AG09319 (cell line): ENCODE measurements around the gene ERCC8.

ENCODE experiments used
- DNase-seq: peaks from one replicate; pipeline ENCODE4 v3.0.0-alpha.2; 2010; ENCODE audit warnings: low read depth; ENCODE audit errors: extremely low read depth
- TF ChIP-seq, protein P1 (sequence below): IDR thresholded peaks from 2 replicates; pipeline ENCODE4 v1.5.1; 2011; ENCODE audit warnings: low read depth, mild to moderate bottlenecking, inconsistent platforms, low read length, moderate library complexity

Gene ERCC8

DNA sequence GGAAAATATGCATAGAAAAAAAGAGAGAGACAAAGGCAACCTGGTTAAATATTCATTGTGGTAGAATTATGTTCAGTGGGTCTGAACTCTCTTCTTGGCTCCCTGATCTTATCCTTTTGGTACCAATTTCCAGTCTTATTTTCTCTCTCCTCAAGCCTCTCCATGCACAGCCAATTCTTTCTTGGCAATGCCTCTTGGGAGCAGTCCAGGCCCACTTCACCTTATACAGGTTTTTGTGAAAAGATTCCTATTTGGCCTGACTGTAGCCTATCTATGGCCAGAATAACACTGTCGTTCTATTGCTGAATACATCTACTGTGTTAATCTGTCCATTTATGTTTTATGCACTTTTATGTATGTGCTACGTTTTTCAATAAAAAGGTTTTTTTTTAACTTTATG, 103.5 kb downstream of the ERCC8 start:
- TF ChIP-seq, protein P1, sequence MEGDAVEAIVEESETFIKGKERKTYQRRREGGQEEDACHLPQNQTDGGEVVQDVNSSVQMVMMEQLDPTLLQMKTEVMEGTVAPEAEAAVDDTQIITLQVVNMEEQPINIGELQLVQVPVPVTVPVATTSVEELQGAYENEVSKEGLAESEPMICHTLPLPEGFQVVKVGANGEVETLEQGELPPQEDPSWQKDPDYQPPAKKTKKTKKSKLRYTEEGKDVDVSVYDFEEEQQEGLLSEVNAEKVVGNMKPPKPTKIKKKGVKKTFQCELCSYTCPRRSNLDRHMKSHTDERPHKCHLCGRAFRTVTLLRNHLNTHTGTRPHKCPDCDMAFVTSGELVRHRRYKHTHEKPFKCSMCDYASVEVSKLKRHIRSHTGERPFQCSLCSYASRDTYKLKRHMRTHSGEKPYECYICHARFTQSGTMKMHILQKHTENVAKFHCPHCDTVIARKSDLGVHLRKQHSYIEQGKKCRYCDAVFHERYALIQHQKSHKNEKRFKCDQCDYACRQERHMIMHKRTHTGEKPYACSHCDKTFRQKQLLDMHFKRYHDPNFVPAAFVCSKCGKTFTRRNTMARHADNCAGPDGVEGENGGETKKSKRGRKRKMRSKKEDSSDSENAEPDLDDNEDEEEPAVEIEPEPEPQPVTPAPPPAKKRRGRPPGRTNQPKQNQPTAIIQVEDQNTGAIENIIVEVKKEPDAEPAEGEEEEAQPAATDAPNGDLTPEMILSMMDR = no peak
- no peak for DNase-seq

DNA sequence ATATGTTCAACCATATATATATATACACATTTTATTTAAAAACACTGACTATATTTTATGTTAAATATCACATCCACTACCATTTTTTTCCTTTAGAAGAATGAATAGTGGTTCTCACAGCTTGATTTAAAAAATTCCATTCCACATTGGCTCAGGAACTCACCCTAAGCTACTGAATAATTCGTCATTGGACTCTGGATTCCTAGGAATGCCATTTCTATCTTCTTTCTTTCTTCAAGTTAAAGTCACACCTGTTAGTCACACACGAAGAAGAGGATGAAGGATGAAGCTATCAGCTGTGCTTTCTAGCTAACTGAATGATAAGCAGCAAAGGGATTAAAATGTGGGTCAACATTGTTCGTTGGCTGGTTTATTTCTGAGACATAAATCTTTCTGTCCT, 108.7 kb downstream of the ERCC8 start:
- TF ChIP-seq, protein P1 = no peak
- DNase-seq = no peak

DNA sequence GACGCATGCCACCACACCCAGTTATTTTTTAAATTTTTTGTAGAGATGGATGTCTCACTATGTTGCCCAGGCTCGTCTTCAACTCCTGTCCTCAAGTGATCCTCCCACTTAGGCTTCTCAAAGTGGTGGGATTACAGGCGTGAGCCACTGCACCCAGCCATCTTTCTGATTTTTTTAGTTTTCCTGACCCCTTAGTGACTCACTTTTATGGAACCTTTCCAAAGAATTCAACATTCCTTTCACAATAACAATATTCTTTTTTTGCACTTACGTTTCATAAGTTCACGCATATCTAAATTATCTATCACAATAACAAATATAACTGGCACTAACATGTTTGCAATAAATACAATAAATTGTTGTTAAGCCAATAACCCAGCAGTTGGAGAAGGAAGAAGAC, 109.3 kb downstream of the ERCC8 start:
- DNase-seq = no peak
- TF ChIP-seq, protein P1 = no peak

DNA sequence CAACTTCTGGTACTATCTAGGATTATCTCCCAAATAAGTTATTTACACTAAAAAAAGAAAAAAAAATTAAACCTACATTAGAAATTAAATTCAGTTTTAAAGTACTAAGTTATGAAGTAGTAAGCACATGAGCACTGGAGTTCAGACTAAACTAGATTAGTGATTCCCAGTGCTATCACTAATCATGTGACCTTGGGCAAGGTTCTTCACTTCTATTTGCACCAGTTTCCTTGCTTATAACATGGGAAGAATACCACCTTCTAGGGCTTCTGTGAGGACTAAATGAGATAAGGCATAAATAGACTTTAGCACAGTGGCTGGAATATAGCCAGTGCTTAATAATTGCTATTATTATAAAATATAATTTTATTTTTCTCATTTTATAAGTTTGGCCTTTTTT, 111.3 kb downstream of the ERCC8 start:
- DNase-seq = no peak
- TF ChIP-seq, protein P1 = no peak

DNA sequence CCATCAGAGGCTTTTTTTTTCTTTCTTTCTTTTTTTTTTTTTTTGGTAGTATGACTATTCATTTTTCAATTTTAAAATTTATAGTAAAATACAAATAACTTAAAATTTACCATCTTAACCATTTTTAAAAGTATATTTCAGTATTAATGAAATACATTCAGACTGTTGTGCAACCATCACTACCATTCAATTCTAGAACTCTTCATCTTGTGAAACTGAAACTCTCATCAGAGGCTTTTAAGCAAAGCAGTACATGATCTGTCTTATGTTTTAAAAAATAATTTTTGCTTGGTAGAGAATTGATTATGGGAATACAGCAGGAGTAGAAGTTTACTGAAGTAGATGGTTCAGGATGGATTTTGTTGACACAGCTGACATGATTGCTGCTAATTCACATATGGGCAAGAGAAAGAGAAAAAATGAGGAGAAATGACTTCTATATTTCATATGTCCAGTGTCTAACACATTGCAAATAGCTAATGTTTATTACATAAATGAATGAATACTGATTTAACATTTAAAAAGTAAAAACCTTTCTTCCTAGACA, 114.2 kb downstream of the ERCC8 start:
- no peak for DNase-seq
- TF ChIP-seq, protein P1 = no peak

DNA sequence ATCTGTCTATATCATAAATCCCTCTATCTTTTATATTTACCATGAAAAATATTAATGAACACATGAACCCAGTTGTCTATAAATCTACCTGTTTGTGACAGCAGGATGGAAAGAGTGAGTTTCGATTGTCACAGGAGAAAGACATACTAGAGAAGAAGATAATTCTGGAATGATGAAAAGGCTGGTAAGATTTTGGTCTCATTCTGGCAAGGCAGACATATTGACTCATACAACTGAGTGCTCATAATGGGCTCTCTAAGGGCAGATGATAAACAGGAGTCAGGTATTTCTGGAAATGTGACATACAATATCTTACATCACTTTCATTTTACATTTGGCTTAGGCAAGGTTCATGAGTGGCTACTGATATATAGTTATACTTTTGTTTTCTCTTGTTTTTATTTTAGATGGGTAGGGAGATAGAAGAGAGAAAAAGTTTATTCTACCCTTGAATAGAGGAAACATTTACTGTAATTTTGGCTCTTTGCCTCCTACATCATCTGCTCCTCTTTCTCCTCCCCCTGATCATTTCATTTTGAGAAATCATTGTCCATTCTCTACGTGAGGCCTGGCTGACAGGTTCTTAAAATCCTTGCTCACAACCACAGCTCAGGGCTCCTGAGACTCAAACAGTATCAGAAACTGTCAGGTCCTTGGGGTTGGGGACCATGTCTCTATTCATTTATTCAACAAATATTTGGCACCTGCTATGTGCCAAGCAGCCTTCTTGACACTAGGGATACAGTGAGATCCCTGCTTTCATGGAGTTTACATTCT, 115.2 kb downstream of the ERCC8 start:
- TF ChIP-seq, protein P1 = no peak
- no peak for DNase-seq

DNA sequence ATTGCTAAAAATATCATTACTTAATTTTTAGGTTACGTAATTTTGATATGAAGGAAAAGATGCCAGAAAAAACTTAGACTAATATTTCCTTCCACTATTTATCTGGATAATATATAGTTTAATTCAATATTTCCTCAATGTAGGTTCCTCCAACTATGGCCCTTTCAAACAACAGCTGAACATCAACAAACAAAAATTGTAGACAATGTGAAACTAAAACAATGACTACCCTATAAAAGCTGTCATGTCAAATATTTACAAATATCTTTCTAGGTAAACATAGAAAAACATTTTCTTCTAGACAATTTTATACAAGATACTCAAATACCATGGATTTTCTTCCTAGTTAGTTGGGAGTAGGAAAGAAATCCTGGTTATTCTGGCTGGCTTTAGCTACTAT, 117.7 kb downstream of the ERCC8 start:
- TF ChIP-seq, protein P1 = no peak
- no peak for DNase-seq
